HepG2 (cell line): ENCODE measurements around the gene KLHL21. TPM values are rescaled to one million over a fixed set of nuclear protein-coding genes. Genes with fewer than 3 reads are reported as not detected.

Experiments used
- ATRX ChIP-seq: sonication (generic); formaldehyde crosslinking; IDR thresholded peaks from 2 replicates; pipeline ENCODE4 v1.4.0; 2020; ENCODE audit warnings: missing genetic modification reagents, borderline replicate concordance
- BORCS8-MEF2B ChIP-seq: sonication (generic); formaldehyde crosslinking; IDR thresholded peaks from 2 replicates; pipeline ENCODE4 v1.8.0; 2022; ENCODE audit warnings: mild to moderate bottlenecking, missing genetic modification reagents
- DMAP1 ChIP-seq: IDR thresholded peaks from 2 replicates; pipeline ENCODE4 v1.6.1; 2016
- FOXM1 ChIP-seq: sonication (generic); formaldehyde crosslinking; IDR thresholded peaks from 2 replicates; pipeline ENCODE4 v1.5.0; 2020; ENCODE audit warnings: missing genetic modification reagents
- MEIS2 ChIP-seq: sonication (generic); formaldehyde crosslinking; IDR thresholded peaks from 2 replicates; pipeline ENCODE4 v1.9.0; 2021; ENCODE audit warnings: mild to moderate bottlenecking, missing genetic modification reagents
- NFKB2 ChIP-seq: sonication (generic); formaldehyde crosslinking; IDR thresholded peaks from 2 replicates; pipeline ENCODE4 v1.4.0; 2020; ENCODE audit warnings: missing genetic modification reagents, borderline replicate concordance
- NFYB ChIP-seq: sonication (generic); formaldehyde crosslinking; IDR thresholded peaks from 2 replicates; pipeline ENCODE4 v1.4.0; 2020; ENCODE audit warnings: missing genetic modification reagents
- NFYC ChIP-seq: IDR thresholded peaks from 2 replicates; pipeline ENCODE4 v1.6.1; 2016; ENCODE audit warnings: missing genetic modification reagents, missing compliant biosample characterization
- SP4 ChIP-seq: sonication (generic); formaldehyde crosslinking; IDR thresholded peaks from 2 replicates; pipeline ENCODE4 v1.8.1; 2023; ENCODE audit warnings: mild to moderate bottlenecking, missing genetic modification reagents
- ZFAT ChIP-seq: sonication (generic); formaldehyde crosslinking; conservative IDR thresholded peaks from 2 replicates; pipeline ENCODE4 v1.8.1; 2023; ENCODE audit warnings: missing genetic modification reagents, inconsistent platforms
- ZNF160 ChIP-seq: sonication (generic); formaldehyde crosslinking; IDR thresholded peaks from 2 replicates; pipeline ENCODE4 v1.8.0; 2022; ENCODE audit warnings: mild to moderate bottlenecking, inconsistent platforms, missing genetic modification reagents
- ZNF260 ChIP-seq: sonication (generic); formaldehyde crosslinking; IDR thresholded peaks from 2 replicates; pipeline ENCODE4 v1.4.0; 2020; ENCODE audit warnings: missing genetic modification reagents, low read depth, mild to moderate bottlenecking, borderline replicate concordance
- ZNF570 ChIP-seq: sonication (generic); formaldehyde crosslinking; IDR thresholded peaks from 2 replicates; pipeline ENCODE4 v1.4.0; 2020; ENCODE audit warnings: mild to moderate bottlenecking, missing genetic modification reagents, borderline replicate concordance
- ZNF772 ChIP-seq: sonication (generic); formaldehyde crosslinking; IDR thresholded peaks from 2 replicates; pipeline ENCODE4 v1.5.0; 2020; ENCODE audit warnings: mild to moderate bottlenecking, missing genetic modification reagents
- ZNF782 ChIP-seq: sonication (generic); formaldehyde crosslinking; IDR thresholded peaks from 2 replicates; pipeline ENCODE4 v1.4.0; 2020; ENCODE audit warnings: missing genetic modification reagents, mild to moderate bottlenecking, borderline replicate concordance
- ZSCAN12 ChIP-seq: sonication (generic); formaldehyde crosslinking; IDR thresholded peaks from 2 replicates; pipeline ENCODE4 v1.9.0; 2021; ENCODE audit warnings: mild to moderate bottlenecking, missing genetic modification reagents
- polyA plus RNA-seq, 8 experiments: library from polyadenylated mRNA; depleted of rRNA in 3 of 8; stranded (reverse) in 7 of 8; unstranded in 1 of 8; fragments of >200 nt; fragmentation: Illumina TruSeq in 4 of 8; extraction: Trizol in 4 of 8; gene quantifications; 2 replicates each; pipeline versions ENCODE4 v1.2.1 to v1.2.3, GENCODE V29; 2011 to 2016; ENCODE audit warnings: low read depth in 4 of 8, missing spikeins in 1 of 8, mixed read lengths in 1 of 8; ENCODE audit not compliant: insufficient read depth in 1 of 8
- total RNA-seq, 5 experiments: library from RNA; depleted of rRNA; stranded (reverse); fragments of >200 nt; fragmentation: Illumina TruSeq; extraction: Trizol; gene quantifications; 2 replicates each; pipeline ENCODE4 v1.2.3, GENCODE V29; 2016; ENCODE audit warnings: low read depth in 1 of 5
- TF ChIP-seq, protein P1 (sequence below): sonication (generic); formaldehyde crosslinking; IDR thresholded peaks from 2 replicates; pipeline ENCODE4 v1.4.0; 2020; ENCODE audit warnings: mild to moderate bottlenecking, missing genetic modification reagents
- TF ChIP-seq, protein P2 (sequence below): sonication (generic); formaldehyde crosslinking; IDR thresholded peaks from 2 replicates; pipeline ENCODE4 v1.9.0; 2021; ENCODE audit warnings: missing genetic modification reagents, borderline replicate concordance

Gene KLHL21
- total and polyA plus RNA-seq, 2 of the 13 experiments (the other 11 are each of a cell fraction or from before 2014, with no cell fraction given), result 14.8 to 25.0 TPM

DNA sequence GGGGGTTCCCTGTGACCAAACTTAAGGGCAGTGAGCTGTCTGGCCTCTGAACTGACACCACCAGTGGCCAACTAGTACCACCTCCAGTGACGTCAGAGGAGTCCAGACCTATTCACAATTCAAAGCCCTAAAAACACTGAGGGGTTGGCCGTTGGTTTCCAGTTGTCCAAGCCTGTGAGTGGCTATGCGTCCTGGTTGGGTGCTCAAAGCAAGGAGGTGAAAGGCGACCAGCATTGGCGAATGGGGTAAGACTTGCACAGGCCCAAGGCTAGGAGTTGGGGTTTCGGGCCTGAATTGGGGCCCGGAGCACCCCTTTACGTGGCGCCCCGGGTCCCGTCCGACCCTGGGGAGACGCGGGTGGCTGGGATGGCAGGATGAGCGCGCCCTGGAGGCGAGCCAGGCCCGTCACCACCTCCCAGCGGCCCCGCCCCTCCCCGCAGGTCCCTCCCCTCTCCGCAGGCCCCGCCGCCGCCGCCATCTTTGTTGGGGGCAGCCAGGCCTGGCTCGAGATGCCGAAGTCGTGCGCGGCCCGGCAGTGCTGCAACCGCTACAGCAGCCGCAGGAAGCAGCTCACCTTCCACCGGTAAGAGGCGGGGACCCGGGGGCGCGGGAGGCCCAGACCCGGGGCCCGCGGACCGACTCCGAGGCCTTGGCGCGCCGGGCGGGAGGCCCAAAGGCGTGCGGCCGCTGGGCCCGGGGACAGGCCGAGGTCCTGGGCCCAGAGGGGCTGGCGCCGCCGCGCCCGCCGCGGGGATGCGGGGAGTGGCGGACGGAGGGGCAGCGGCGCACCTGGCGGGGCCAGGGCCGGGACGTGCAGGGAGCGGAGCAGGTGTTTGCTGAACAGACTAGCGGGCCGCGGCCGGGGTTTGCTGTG lies 22.3 kb upstream of the KLHL21 start, which contains the start of gene THAP3 (continued):
- TF ChIP-seq, protein P1, sequence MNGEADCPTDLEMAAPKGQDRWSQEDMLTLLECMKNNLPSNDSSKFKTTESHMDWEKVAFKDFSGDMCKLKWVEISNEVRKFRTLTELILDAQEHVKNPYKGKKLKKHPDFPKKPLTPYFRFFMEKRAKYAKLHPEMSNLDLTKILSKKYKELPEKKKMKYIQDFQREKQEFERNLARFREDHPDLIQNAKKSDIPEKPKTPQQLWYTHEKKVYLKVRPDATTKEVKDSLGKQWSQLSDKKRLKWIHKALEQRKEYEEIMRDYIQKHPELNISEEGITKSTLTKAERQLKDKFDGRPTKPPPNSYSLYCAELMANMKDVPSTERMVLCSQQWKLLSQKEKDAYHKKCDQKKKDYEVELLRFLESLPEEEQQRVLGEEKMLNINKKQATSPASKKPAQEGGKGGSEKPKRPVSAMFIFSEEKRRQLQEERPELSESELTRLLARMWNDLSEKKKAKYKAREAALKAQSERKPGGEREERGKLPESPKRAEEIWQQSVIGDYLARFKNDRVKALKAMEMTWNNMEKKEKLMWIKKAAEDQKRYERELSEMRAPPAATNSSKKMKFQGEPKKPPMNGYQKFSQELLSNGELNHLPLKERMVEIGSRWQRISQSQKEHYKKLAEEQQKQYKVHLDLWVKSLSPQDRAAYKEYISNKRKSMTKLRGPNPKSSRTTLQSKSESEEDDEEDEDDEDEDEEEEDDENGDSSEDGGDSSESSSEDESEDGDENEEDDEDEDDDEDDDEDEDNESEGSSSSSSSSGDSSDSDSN (CRISPR knock-in tag), result peak; percentile 88
- TF ChIP-seq, protein P2, sequence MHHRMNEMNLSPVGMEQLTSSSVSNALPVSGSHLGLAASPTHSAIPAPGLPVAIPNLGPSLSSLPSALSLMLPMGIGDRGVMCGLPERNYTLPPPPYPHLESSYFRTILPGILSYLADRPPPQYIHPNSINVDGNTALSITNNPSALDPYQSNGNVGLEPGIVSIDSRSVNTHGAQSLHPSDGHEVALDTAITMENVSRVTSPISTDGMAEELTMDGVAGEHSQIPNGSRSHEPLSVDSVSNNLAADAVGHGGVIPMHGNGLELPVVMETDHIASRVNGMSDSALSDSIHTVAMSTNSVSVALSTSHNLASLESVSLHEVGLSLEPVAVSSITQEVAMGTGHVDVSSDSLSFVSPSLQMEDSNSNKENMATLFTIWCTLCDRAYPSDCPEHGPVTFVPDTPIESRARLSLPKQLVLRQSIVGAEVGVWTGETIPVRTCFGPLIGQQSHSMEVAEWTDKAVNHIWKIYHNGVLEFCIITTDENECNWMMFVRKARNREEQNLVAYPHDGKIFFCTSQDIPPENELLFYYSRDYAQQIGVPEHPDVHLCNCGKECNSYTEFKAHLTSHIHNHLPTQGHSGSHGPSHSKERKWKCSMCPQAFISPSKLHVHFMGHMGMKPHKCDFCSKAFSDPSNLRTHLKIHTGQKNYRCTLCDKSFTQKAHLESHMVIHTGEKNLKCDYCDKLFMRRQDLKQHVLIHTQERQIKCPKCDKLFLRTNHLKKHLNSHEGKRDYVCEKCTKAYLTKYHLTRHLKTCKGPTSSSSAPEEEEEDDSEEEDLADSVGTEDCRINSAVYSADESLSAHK (CRISPR knock-in tag), result no peak
- TF ChIP-seq ZFAT (CRISPR knock-in tag) (no peak), NFYC (CRISPR knock-in tag) (no peak), SP4 (CRISPR knock-in tag) (0 out of 2 replicates have a peak, but pooled peaks have one; percentile 17), BORCS8-MEF2B (CRISPR knock-in tag) (no peak), ATRX (CRISPR knock-in tag) (no peak), ZNF772 (CRISPR knock-in tag) (peak; percentile 65; the same call in 1 of the 2 replicates), ZNF160 (CRISPR knock-in tag) (peak; percentile 66), ZSCAN12 (no peak), MEIS2 (CRISPR knock-in tag) (0 out of 2 replicates have a peak, but pooled peaks have one; percentile 53), ZNF782 (CRISPR knock-in tag) (peak; percentile 21; the same call in 1 of the 2 replicates), DMAP1 (peak; percentile 61; the same call in 1 of the 2 replicates), FOXM1 (CRISPR knock-in tag) (no peak), ZNF570 (CRISPR knock-in tag) (no peak), NFKB2 (CRISPR knock-in tag) (peak; percentile 62; the same call in 1 of the 2 replicates), NFYB (CRISPR knock-in tag) (no peak; the same call in 1 of the 2 replicates), ZNF260 (no peak)
